HG03571 (cell line): Measurements from ENCODE around the gene SPOCK1.

Experiments
- ATAC-seq: cut with Tn5 transposase; IDR thresholded peaks from one replicate; pipeline ENCODE4 v1.9.1; 2021; ENCODE audit not compliant: unreplicated experiment

The SPOCK1 gene

GRCh38 chr5:137085206-137085605, 413.9 kb downstream of the SPOCK1 start:
- ATAC-seq = no peak

GRCh38 chr5:137084016-137084415, 415.1 kb downstream of the SPOCK1 start:
- no peak for ATAC-seq

GRCh38 chr5:137082951-137083350, 416.2 kb downstream of the SPOCK1 start:
- no peak for ATAC-seq

- no peak for ATAC-seq
These were observed 420.9 kb downstream of the SPOCK1 start for GRCh38 chr5:137078171-137078665.

GRCh38 chr5:137075163-137075970, 423.8 kb downstream of the SPOCK1 start:
- no peak for ATAC-seq

- no peak for ATAC-seq
These were observed 425.9 kb downstream of the SPOCK1 start for GRCh38 chr5:137073189-137073588.

GRCh38 chr5:137072361-137073115, 426.6 kb downstream of the SPOCK1 start:
- ATAC-seq = no peak

GRCh38 chr5:137071931-137072330, 427.2 kb downstream of the SPOCK1 start:
- no peak for ATAC-seq

GRCh38 chr5:137071526-137071925, 427.6 kb downstream of the SPOCK1 start:
- ATAC-seq = no peak

GRCh38 chr5:137070521-137070920, 428.6 kb downstream of the SPOCK1 start:
- ATAC-seq = no peak

- no peak for ATAC-seq
These were observed 429.8 kb downstream of the SPOCK1 start for GRCh38 chr5:137069358-137069757.

- ATAC-seq = no peak
These were observed 437.7 kb downstream of the SPOCK1 start for GRCh38 chr5:137061382-137061781.

GRCh38 chr5:137058089-137058488, 441.0 kb downstream of the SPOCK1 start:
- ATAC-seq = no peak

GRCh38 chr5:137056676-137057075, 442.4 kb downstream of the SPOCK1 start:
- ATAC-seq = no peak

- no peak for ATAC-seq
These were observed 443.8 kb downstream of the SPOCK1 start for GRCh38 chr5:137055271-137055872.

GRCh38 chr5:137054792-137055191, 444.3 kb downstream of the SPOCK1 start:
- ATAC-seq = no peak

GRCh38 chr5:137054335-137054734, 444.8 kb downstream of the SPOCK1 start:
- no peak for ATAC-seq

- ATAC-seq = no peak
These were observed 448.0 kb downstream of the SPOCK1 start for GRCh38 chr5:137051161-137051560.

- ATAC-seq = no peak
These were observed 458.3 kb downstream of the SPOCK1 start for GRCh38 chr5:137040641-137041340.

GRCh38 chr5:137040024-137040423, 459.1 kb downstream of the SPOCK1 start:
- no peak for ATAC-seq

- no peak for ATAC-seq
These were observed 461.3 kb downstream of the SPOCK1 start for GRCh38 chr5:137037848-137038247.
